Right atrium auricular region (tissue), 2 donors: ENCODE measurements around the gene UGCG. TPM values are rescaled to one million over a fixed set of nuclear protein-coding genes. Genes with fewer than 3 reads are reported as not detected.

ENCODE experiments used
- DNase-seq: peaks from one replicate; pipeline ENCODE4 v3.0.0-alpha.2; 2019; ENCODE audit warnings: low spot score
- H3K27ac ChIP-seq, 2 donors: fragments of 200-600 bp; sonication (generic); 1 replicate in 1 of 2; 2 replicates in 1 of 2; pipeline ENCODE4 v1.5.1; 2016 to 2019
- H3K27me3 ChIP-seq, 2 donors: fragments of 200-600 bp; sonication (generic); one replicate each; pipeline versions ENCODE4 v1.5.1 to v1.6.0; 2017 to 2019
- H3K36me3 ChIP-seq: fragments of 200-600 bp; sonication (generic); one replicate; pipeline ENCODE4 v1.5.1; 2016
- H3K4me1 ChIP-seq, 2 donors: fragments of 200-600 bp; sonication (generic); one replicate each; pipeline versions ENCODE4 v1.5.1 to v1.6.0; 2017 to 2019
- H3K4me3 ChIP-seq, 2 donors: fragments of 200-600 bp; sonication (generic); 1 replicate in 1 of 2; 2 replicates in 1 of 2; pipeline ENCODE4 v1.5.1; 2017 to 2019; ENCODE audit warnings: mild to moderate bottlenecking in 1 of 2, moderate library complexity in 1 of 2
- H3K9me3 ChIP-seq, 2 donors: fragments of 200-600 bp; sonication (generic); one replicate each; pipeline ENCODE4 v1.5.1; 2019
- CTCF ChIP-seq, 2 donors: fragments of 200-600 bp; sonication (generic); IDR thresholded peaks; one replicate each; pipeline ENCODE4 v1.5.1; 2019; ENCODE audit warnings: antibody characterized with exemption in 2 of 2
- total RNA-seq, 2 donors: library from RNA; depleted of rRNA; stranded (reverse); fragments of >200 nt; gene quantifications; one replicate each; pipeline ENCODE4 v1.1.0, GENCODE V29; 2016

Gene UGCG
- total RNA-seq, 2 donors from 2014 or later, result 10.3 to 10.8 TPM

GRCh38 chr9:111937301-111937700 is 40.7 kb downstream of the UGCG start:
- Histone ChIP-seq H3K4me3 (no peak overlapping the region), H3K4me1 (peaks cover 0 to 5% of the 10 kb centered on the region in 2 donors), H3K27ac (no peak overlapping the region), H3K27me3 (no peaks in the 10 kb centered on the region), H3K9me3 (no peaks in the 10 kb centered on the region), H3K36me3 (peaks cover 11% of the 10 kb centered on the region)
- no peak for TF ChIP-seq CTCF (IDR thresholded peaks at IDR 0.05)
- no peak for DNase-seq

GRCh38 chr9:111937781-111938426 is 41.3 kb downstream of the UGCG start:
- Histone ChIP-seq H3K4me1 (peaks cover 0 to 5% of the 10 kb centered on the region in 2 donors), H3K27ac (no peak overlapping the region), H3K36me3 (peaks cover 5% of the 10 kb centered on the region), H3K4me3 (no peak overlapping the region), H3K9me3 (no peaks in the 10 kb centered on the region), H3K27me3 (no peaks in the 10 kb centered on the region)
- DNase-seq, result no peak
- TF ChIP-seq CTCF (IDR thresholded peaks at IDR 0.05), result no peak

- no peak overlapping the region for H3K4me3 ChIP-seq
- H3K36me3 ChIP-seq, result no peaks in the 10 kb centered on the region
- no peak for DNase-seq
- H3K9me3 ChIP-seq, result no peaks in the 10 kb centered on the region
- no peak for TF ChIP-seq CTCF (IDR thresholded peaks at IDR 0.05)
- H3K27ac ChIP-seq, result no peak overlapping the region
- H3K27me3 ChIP-seq, result no peaks in the 10 kb centered on the region
- peaks cover 0 to 5% of the 10 kb centered on the region in 2 donors for H3K4me1 ChIP-seq
Measured at GRCh38 chr9:111938427-111938800, 41.8 kb downstream of the UGCG start.

- H3K27ac ChIP-seq, result no peak overlapping the region
- no peak overlapping the region for H3K4me3 ChIP-seq
- no peak for TF ChIP-seq CTCF (IDR thresholded peaks at IDR 0.05)
- no peak for DNase-seq
- peaks cover 0 to 5% of the 10 kb centered on the region in 2 donors for H3K4me1 ChIP-seq
- no peaks in the 10 kb centered on the region for H3K27me3 ChIP-seq
- H3K9me3 ChIP-seq, result no peaks in the 10 kb centered on the region
- no peaks in the 10 kb centered on the region for H3K36me3 ChIP-seq
Measured at GRCh38 chr9:111939322-111939721, 42.7 kb downstream of the UGCG start.

- no peak for TF ChIP-seq CTCF (IDR thresholded peaks at IDR 0.05)
- no peaks in the 10 kb centered on the region for H3K27me3 ChIP-seq
- H3K4me1 ChIP-seq, result peaks cover 0 to 5% of the 10 kb centered on the region in 2 donors
- H3K27ac ChIP-seq, result no peak overlapping the region
- no peak for DNase-seq
- no peaks in the 10 kb centered on the region for H3K36me3 ChIP-seq
- no peak overlapping the region for H3K4me3 ChIP-seq
- H3K9me3 ChIP-seq, result no peaks in the 10 kb centered on the region
Measured at GRCh38 chr9:111940697-111941096, 44.1 kb downstream of the UGCG start.

GRCh38 chr9:111943200-111943599 is 46.6 kb downstream of the UGCG start:
- H3K9me3 ChIP-seq, result no peaks in the 10 kb centered on the region
- DNase-seq, result no peak
- no peak for TF ChIP-seq CTCF (IDR thresholded peaks at IDR 0.05)

More at GRCh38 chr9:111943200-111943599, 46.6 kb downstream of the UGCG start:
- H3K27ac ChIP-seq, result no peak overlapping the region
- no peaks in the 10 kb centered on the region for H3K4me1 ChIP-seq
- no peaks in the 10 kb centered on the region for H3K27me3 ChIP-seq
- no peaks in the 10 kb centered on the region for H3K36me3 ChIP-seq
- no peak overlapping the region for H3K4me3 ChIP-seq
